ENCODE results near the gene PIEZO1.

GRCh38 chr16:88830258-88830657 is 45.2 kb upstream of the PIEZO1 start:
- no peak for TF ChIP-seq CTCF (IDR thresholded peaks at IDR 0.05)
- TF ChIP-seq POLR2A (IDR thresholded peaks at IDR 0.05): no peak

Measured in heart left ventricle (tissue), 13 donors.